ENCODE measurements around the gene ADAMTS2.

GRCh38 chr5:179318221-179318955 is 26.9 kb downstream of the ADAMTS2 start:
- TF ChIP-seq CTCF (conservative IDR thresholded peaks at IDR 0.05 in 1 of 2, IDR thresholded peaks at IDR 0.05 in 1 of 2; ENCODE audit: low read depth in 1 of 2, low read length in 2 of 2): no peak
- TF ChIP-seq EZH2 (IDR thresholded peaks at IDR 0.05; ENCODE audit: low read length, missing control alignments): no peak
